Measurements from ENCODE around the gene FASN.

FASN gene

GRCh38 chr17:82037889-82038195, 60.2 kb downstream of the FASN start:
- DNase-seq (ENCODE audit: low read depth in 1 of 2, low spot score in 1 of 2), result peak in 1 of 2 experiments; percentile 31
- no peak for TF ChIP-seq JUND (IDR thresholded peaks at IDR 0.05; ENCODE audit: low read depth)

GRCh38 chr17:82037092-82037888, 60.7 kb downstream of the FASN start, which contains the start of gene DCXR:
TSS of gene DCXR (minus strand) at chr17:82037697. CDS start at chr17:82037682, 15 bp downstream.
- DNase-seq (ENCODE audit: low read depth in 1 of 2, low spot score in 1 of 2), result peak; percentile 99
- no peak for TF ChIP-seq JUND (IDR thresholded peaks at IDR 0.05; ENCODE audit: low read depth)
- in situ Hi-C loops (cut with HindIII; ENCODE audit: low pct_unique_long_range_greater_than_20kb, low sequenced_read_pairs), result no loop called here

More at GRCh38 chr17:82037889-82038195, 60.2 kb downstream of the FASN start:
- in situ Hi-C loops (cut with HindIII; ENCODE audit: low pct_unique_long_range_greater_than_20kb, low sequenced_read_pairs), result no loop called here

GRCh38 chr17:82036634-82037091, 61.4 kb downstream of the FASN start:
- no peak for TF ChIP-seq JUND (IDR thresholded peaks at IDR 0.05; ENCODE audit: low read depth)
- in situ Hi-C loops (cut with HindIII; ENCODE audit: low pct_unique_long_range_greater_than_20kb, low sequenced_read_pairs), result no loop called here
- no peak for DNase-seq (ENCODE audit: low read depth in 1 of 2, low spot score in 1 of 2)

- no peak for TF ChIP-seq JUND (IDR thresholded peaks at IDR 0.05; ENCODE audit: low read depth)
- DNase-seq (ENCODE audit: low read depth in 1 of 2, low spot score in 1 of 2), result no peak
- in situ Hi-C loops (cut with HindIII; ENCODE audit: low pct_unique_long_range_greater_than_20kb, low sequenced_read_pairs), result no loop called here
Measured at GRCh38 chr17:82035956-82036633, 61.9 kb downstream of the FASN start.

- in situ Hi-C loops (cut with HindIII; ENCODE audit: low pct_unique_long_range_greater_than_20kb, low sequenced_read_pairs), result no loop called here
- DNase-seq (ENCODE audit: low read depth in 1 of 2, low spot score in 1 of 2), result no peak
- no peak for TF ChIP-seq JUND (IDR thresholded peaks at IDR 0.05; ENCODE audit: low read depth)
Measured at GRCh38 chr17:82035488-82035887, 62.5 kb downstream of the FASN start.

GRCh38 chr17:82034371-82035011, 63.5 kb downstream of the FASN start:
- DNase-seq (ENCODE audit: low read depth in 1 of 2, low spot score in 1 of 2), result no peak
- no peak for TF ChIP-seq JUND (IDR thresholded peaks at IDR 0.05; ENCODE audit: low read depth)
- in situ Hi-C loops (cut with HindIII; ENCODE audit: low pct_unique_long_range_greater_than_20kb, low sequenced_read_pairs), result no loop called here

GRCh38 chr17:82033359-82034085, 64.5 kb downstream of the FASN start:
- DNase-seq (ENCODE audit: low read depth in 1 of 2, low spot score in 1 of 2), result no peak
- in situ Hi-C loops (cut with HindIII; ENCODE audit: low pct_unique_long_range_greater_than_20kb, low sequenced_read_pairs), result no loop called here
- TF ChIP-seq JUND (IDR thresholded peaks at IDR 0.05; ENCODE audit: low read depth), result no peak

- in situ Hi-C loops (cut with HindIII; ENCODE audit: low pct_unique_long_range_greater_than_20kb, low sequenced_read_pairs), result no loop called here
Measured at GRCh38 chr17:82031885-82032627, 66.0 kb downstream of the FASN start.

GRCh38 chr17:82031303-82031884, 66.6 kb downstream of the FASN start, which contains the start of gene RAC3:
TSS of gene RAC3 (plus strand) at chr17:82031678. CDS start at chr17:82031762, 84 bp downstream.
- peak in 1 of 2 experiments; percentile 66 for DNase-seq (ENCODE audit: low read depth in 1 of 2, low spot score in 1 of 2)
- in situ Hi-C loops (cut with HindIII; ENCODE audit: low pct_unique_long_range_greater_than_20kb, low sequenced_read_pairs), result no loop called here
- no peak for TF ChIP-seq JUND (IDR thresholded peaks at IDR 0.05; ENCODE audit: low read depth)

More at GRCh38 chr17:82031885-82032627, 66.0 kb downstream of the FASN start:
- DNase-seq (ENCODE audit: low read depth in 1 of 2, low spot score in 1 of 2), result peak; percentile 80 to 85
- TF ChIP-seq JUND (IDR thresholded peaks at IDR 0.05; ENCODE audit: low read depth), result no peak

GRCh38 chr17:82030470-82031302, 67.3 kb downstream of the FASN start:
- TF ChIP-seq JUND (IDR thresholded peaks at IDR 0.05; ENCODE audit: low read depth), result no peak
- peak; percentile 91 to 93 for DNase-seq (ENCODE audit: low read depth in 1 of 2, low spot score in 1 of 2)
- in situ Hi-C loops (cut with HindIII; ENCODE audit: low pct_unique_long_range_greater_than_20kb, low sequenced_read_pairs), result no loop called here

All from T47D (cell line).